Measurements from ENCODE around the gene EGLN3.

The EGLN3 gene

DNA sequence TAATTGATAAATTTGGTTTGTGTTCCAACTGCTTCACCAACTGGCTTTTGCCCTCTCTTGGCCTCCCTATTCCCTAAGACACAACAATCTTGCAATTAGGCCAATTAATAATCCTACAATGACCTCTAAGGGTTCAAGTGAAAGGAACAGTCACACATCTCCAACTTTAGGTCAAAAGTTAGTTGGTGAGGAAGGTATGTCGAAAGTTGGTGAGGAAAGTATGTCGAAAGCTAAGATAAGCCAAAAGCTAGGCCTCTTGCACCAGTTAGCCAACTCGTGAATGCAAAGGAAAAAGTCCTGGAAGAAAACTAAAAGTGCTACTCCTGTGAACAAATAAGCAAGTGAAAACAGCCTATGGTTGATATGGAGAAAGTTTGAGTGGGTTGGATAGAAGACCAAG is 32.6 kb downstream of the EGLN3 start:
- Histone ChIP-seq H3K36me3 (ENCODE audit: control insufficient read depth in 5 of 5, insufficient read depth in 5 of 5, low read length in 5 of 5) (no peaks in the 10 kb centered on the region), H3K4me1 (ENCODE audit: control insufficient read depth in 5 of 5, insufficient read depth in 5 of 5, low read length in 5 of 5) (peaks cover 2 to 16% (median 10%) of the 10 kb centered on the region in 5 donors), H3K9me3 (ENCODE audit: control insufficient read depth in 5 of 5, low read length in 5 of 5) (no peaks in the 10 kb centered on the region), H3K9ac (ENCODE audit: low read length in 5 of 5) (no peak overlapping the region), H3K4me3 (ENCODE audit: low read depth in 1 of 5, low read length in 5 of 5) (no peak overlapping the region), H3K27ac (ENCODE audit: low read depth, low read length) (no peak overlapping the region), H3K27me3 (ENCODE audit: control insufficient read depth in 5 of 5, insufficient read depth in 4 of 5, low read length in 5 of 5) (no peaks in the 10 kb centered on the region)

DNA sequence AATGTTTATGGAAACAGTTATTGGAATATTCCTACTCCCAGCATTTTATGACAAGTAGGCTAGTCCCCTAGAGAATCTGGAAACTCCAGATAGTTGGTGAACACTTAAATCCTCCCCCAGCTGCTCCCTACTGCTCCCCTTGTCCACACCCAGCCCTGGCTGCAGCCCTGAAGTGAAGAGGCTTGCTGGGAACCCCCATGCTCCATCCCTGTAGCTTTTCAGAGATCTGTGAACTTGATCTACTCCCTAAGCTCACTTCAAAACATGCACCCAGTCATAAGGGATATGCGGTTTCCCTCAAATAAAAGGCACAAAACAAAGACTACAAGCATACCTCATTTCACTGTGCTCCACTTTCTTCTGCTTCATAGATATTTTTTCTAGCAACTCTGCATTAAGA is 33.2 kb downstream of the EGLN3 start:
- no peaks in the 10 kb centered on the region for H3K27me3 ChIP-seq (ENCODE audit: control insufficient read depth in 5 of 5, insufficient read depth in 4 of 5, low read length in 5 of 5)
- no peak overlapping the region for H3K4me3 ChIP-seq (ENCODE audit: low read depth in 1 of 5, low read length in 5 of 5)
- H3K27ac ChIP-seq (ENCODE audit: low read depth, low read length): no peak overlapping the region
- H3K9me3 ChIP-seq (ENCODE audit: control insufficient read depth in 5 of 5, low read length in 5 of 5): no peaks in the 10 kb centered on the region
- no peaks in the 10 kb centered on the region for H3K36me3 ChIP-seq (ENCODE audit: control insufficient read depth in 5 of 5, insufficient read depth in 5 of 5, low read length in 5 of 5)
- H3K9ac ChIP-seq (ENCODE audit: low read length in 5 of 5): no peak overlapping the region
- H3K4me1 ChIP-seq (ENCODE audit: control insufficient read depth in 5 of 5, insufficient read depth in 5 of 5, low read length in 5 of 5): peaks cover 2 to 16% (median 10%) of the 10 kb centered on the region in 5 donors

DNA sequence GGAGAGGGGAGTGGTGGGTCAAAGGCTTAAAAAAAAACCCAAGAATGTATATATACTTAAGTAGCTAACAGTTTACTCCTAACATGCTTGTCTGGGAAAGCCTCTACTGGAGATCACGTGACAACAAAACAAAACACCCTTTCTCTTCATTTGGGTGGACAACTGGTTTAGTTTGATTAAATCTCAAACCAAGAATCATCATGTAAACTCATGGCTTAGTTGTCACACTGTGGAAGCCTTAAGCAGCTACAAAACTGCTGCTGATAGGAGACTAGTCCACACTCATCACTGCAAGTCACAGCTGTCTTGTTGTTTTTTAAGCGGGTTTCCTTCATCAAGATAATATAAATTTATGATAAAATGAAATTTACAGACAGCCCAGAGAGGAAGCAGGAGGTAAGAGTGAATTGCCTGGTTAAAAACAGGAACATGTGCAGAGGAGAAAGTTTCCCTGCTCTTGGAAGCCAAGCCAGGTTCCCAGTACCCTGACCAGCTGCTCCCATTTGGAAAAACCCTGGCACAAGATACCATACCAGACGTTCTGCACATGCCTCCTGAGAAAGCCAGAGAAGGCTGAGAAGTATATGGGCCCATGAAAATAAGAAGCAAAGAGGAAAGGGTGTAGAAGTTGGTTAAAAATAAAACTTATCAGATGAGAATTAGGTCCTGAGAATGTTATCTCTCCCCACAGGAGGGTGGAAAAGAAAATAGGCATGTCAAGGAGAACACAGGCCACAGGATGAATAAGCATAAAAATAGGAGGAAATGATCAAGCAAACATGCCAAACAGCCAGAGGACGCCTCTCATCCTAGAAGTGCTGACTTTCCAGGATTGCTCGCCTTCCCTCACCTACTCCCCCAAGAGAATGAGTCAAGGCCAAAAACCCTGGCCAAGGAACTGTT is 34.0 kb downstream of the EGLN3 start:
- Histone ChIP-seq H3K36me3 (ENCODE audit: control insufficient read depth in 5 of 5, insufficient read depth in 5 of 5, low read length in 5 of 5) (no peaks in the 10 kb centered on the region), H3K9ac (ENCODE audit: low read length in 5 of 5) (no peak overlapping the region), H3K27me3 (ENCODE audit: control insufficient read depth in 5 of 5, insufficient read depth in 4 of 5, low read length in 5 of 5) (no peaks in the 10 kb centered on the region), H3K9me3 (ENCODE audit: control insufficient read depth in 5 of 5, low read length in 5 of 5) (no peaks in the 10 kb centered on the region), H3K4me1 (ENCODE audit: control insufficient read depth in 5 of 5, insufficient read depth in 5 of 5, low read length in 5 of 5) (peaks cover 2 to 16% (median 10%) of the 10 kb centered on the region in 5 donors), H3K4me3 (ENCODE audit: low read depth in 1 of 5, low read length in 5 of 5) (no peak overlapping the region), H3K27ac (ENCODE audit: low read depth, low read length) (no peak overlapping the region)

DNA sequence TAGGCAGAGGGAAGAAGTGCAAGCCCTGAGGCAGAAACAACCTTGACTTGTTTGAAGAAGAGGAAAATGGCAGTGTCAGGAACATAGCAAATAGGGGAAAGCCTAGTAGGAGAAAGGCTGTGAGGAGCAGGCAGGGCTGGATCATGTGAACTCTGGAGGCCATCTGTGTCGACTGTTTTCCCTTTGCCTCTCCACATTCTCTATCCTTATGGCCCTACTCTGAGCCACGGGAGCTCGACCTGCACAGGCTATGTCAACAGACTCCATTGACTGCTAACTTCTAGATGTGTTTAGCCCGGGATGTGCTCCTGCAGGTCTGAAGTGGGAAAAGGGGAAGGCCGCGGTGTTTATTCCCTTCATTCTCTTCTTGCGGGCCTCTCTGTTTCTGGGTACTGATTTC is 35.2 kb downstream of the EGLN3 start:
- H3K27ac ChIP-seq (ENCODE audit: low read depth, low read length): no peak overlapping the region
- H3K9me3 ChIP-seq (ENCODE audit: control insufficient read depth in 5 of 5, low read length in 5 of 5): no peaks in the 10 kb centered on the region
- no peaks in the 10 kb centered on the region for H3K36me3 ChIP-seq (ENCODE audit: control insufficient read depth in 5 of 5, insufficient read depth in 5 of 5, low read length in 5 of 5)
- peaks cover 2 to 16% (median 10%) of the 10 kb centered on the region in 5 donors for H3K4me1 ChIP-seq (ENCODE audit: control insufficient read depth in 5 of 5, insufficient read depth in 5 of 5, low read length in 5 of 5)
- no peaks in the 10 kb centered on the region for H3K27me3 ChIP-seq (ENCODE audit: control insufficient read depth in 5 of 5, insufficient read depth in 4 of 5, low read length in 5 of 5)
- no peak overlapping the region for H3K9ac ChIP-seq (ENCODE audit: low read length in 5 of 5)
- H3K4me3 ChIP-seq (ENCODE audit: low read depth in 1 of 5, low read length in 5 of 5): no peak overlapping the region

DNA sequence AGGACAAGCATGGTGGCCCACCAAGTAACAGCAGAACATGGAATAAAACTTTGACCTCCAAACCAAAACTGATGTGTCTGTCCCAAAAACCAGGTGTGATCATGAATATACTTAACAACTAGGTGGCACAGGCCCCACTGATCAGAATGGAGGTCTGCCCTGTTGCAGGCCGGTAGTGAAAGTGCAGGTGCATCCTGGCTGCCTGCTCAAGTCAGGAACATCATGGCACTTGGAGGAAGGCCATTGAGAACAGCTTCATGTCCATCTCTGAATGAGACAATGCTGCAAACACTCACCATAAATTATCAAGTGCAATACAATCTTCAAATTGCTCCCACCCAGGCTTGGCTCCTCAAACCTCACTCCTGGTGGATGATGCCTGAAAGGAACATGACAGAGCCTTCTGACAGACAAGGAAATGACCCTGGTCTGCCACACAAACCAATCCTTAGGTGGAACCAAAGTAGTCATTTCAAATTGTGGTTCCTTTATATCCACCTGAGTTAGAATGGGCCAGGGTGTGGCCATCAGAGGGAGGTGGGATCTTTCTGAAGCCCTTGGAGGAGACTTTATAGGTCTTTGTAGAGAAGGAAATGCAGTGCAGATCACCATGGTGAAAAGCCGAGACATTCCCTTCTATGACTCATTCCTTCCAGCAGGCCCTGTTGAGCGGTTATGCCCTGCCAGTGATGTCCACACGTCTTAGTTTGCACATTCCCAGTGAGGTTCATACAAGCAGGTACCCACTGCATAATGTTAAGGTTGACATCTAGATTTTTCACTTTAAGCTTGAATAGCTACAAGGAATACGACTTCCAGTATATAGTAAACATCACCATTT is 36.0 kb downstream of the EGLN3 start:
- Histone ChIP-seq H3K27ac (ENCODE audit: low read depth, low read length) (no peak overlapping the region), H3K9me3 (ENCODE audit: control insufficient read depth in 5 of 5, low read length in 5 of 5) (no peaks in the 10 kb centered on the region), H3K9ac (ENCODE audit: low read length in 5 of 5) (no peak overlapping the region), H3K4me3 (ENCODE audit: low read depth in 1 of 5, low read length in 5 of 5) (no peak overlapping the region), H3K4me1 (ENCODE audit: control insufficient read depth in 5 of 5, insufficient read depth in 5 of 5, low read length in 5 of 5) (peaks cover 2 to 16% (median 10%) of the 10 kb centered on the region in 5 donors), H3K27me3 (ENCODE audit: control insufficient read depth in 5 of 5, insufficient read depth in 4 of 5, low read length in 5 of 5) (peaks cover 0 to 2% (median 0%) of the 10 kb centered on the region in 5 donors), H3K36me3 (ENCODE audit: control insufficient read depth in 5 of 5, insufficient read depth in 5 of 5, low read length in 5 of 5) (no peaks in the 10 kb centered on the region)

DNA sequence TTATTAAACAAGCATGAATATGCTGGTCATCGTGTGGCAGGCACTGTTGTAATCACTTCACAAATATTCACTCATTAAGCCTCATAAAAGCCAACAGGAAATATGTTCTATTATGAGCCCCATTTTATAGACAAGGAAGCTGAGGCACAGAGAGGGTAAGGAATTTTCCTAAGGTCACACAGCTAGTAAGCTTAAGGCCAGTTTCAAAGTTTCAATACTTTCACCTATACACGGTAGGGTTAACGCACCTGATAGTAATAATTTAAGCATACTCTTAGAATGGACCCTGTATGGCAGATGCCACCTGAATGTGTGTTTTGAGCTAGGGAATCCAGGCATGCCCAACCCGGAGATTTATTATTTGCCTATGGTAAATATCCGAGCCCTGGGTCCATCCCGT is 39.8 kb downstream of the EGLN3 start:
- peaks cover 0 to 3% (median 0%) of the 10 kb centered on the region in 5 donors for H3K27me3 ChIP-seq (ENCODE audit: control insufficient read depth in 5 of 5, insufficient read depth in 4 of 5, low read length in 5 of 5)
- peaks cover 0 to 5% (median 0%) of the 10 kb centered on the region in 5 donors for H3K4me1 ChIP-seq (ENCODE audit: control insufficient read depth in 5 of 5, insufficient read depth in 5 of 5, low read length in 5 of 5)
- no peak overlapping the region for H3K4me3 ChIP-seq (ENCODE audit: low read depth in 1 of 5, low read length in 5 of 5)
- no peaks in the 10 kb centered on the region for H3K36me3 ChIP-seq (ENCODE audit: control insufficient read depth in 5 of 5, insufficient read depth in 5 of 5, low read length in 5 of 5)
- peaks cover 0 to 3% (median 0%) of the 10 kb centered on the region in 5 donors for H3K9me3 ChIP-seq (ENCODE audit: control insufficient read depth in 5 of 5, low read length in 5 of 5)
- H3K27ac ChIP-seq (ENCODE audit: low read depth, low read length): no peak overlapping the region
- no peak overlapping the region for H3K9ac ChIP-seq (ENCODE audit: low read length in 5 of 5)

DNA sequence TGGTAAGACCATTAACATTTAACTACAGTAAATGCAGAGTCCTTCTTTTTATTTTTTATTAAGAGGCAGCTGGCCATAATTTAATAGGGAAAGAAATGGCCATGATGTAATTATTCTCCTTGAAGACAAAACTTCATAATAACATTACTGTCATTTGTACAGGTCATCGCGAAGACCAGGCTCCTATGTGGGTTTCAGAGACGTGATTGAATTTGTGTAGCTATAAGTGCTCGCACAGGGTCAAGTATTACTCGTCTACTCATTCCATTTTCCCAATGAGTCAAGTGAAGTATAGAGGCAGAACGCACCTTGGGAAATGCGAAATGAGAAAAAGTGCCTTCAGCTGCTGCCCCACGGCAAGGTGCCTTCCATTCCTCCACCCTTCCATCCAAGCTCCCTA is 40.4 kb downstream of the EGLN3 start:
- H3K9me3 ChIP-seq (ENCODE audit: control insufficient read depth in 5 of 5, low read length in 5 of 5): peaks cover 0 to 3% (median 0%) of the 10 kb centered on the region in 5 donors
- H3K27ac ChIP-seq (ENCODE audit: low read depth, low read length): no peak overlapping the region
- H3K4me3 ChIP-seq (ENCODE audit: low read depth in 1 of 5, low read length in 5 of 5): no peak overlapping the region
- H3K9ac ChIP-seq (ENCODE audit: low read length in 5 of 5): no peak overlapping the region
- H3K36me3 ChIP-seq (ENCODE audit: control insufficient read depth in 5 of 5, insufficient read depth in 5 of 5, low read length in 5 of 5): no peaks in the 10 kb centered on the region
- H3K27me3 ChIP-seq (ENCODE audit: control insufficient read depth in 5 of 5, insufficient read depth in 4 of 5, low read length in 5 of 5): peaks cover 0 to 3% (median 0%) of the 10 kb centered on the region in 5 donors
- peaks cover 0 to 5% (median 0%) of the 10 kb centered on the region in 5 donors for H3K4me1 ChIP-seq (ENCODE audit: control insufficient read depth in 5 of 5, insufficient read depth in 5 of 5, low read length in 5 of 5)

DNA sequence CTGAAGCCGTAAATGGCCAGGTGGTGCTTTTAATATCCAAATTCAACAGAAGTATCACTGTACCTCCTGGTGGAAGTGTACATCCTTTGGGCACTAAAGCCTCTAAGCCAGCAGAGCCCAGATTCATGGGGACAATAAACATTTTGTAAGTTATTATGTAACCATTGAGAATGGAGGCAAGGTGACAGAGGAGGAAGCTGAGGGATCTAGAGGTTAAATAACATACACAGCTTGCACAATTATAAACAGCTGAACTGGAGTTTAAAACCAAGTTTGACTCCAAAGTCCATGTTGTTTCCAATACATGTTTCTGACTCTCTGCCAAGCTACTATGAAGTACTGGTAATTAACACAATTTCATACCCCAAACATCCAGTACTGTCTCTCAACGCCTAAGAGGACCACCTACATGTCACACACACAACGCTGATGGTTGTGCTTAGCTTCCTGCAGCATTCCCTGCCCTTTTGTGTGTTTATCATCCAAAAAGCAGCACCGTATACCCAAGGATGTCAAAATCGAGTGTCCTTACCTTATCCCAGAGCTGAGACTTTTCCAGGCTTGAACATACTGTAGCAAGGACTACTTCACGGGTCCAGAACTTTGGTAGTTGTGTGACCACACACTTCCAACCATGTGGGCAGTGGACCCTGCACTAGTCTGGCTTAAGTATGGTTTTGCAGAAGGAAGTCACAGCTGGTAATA is 41.3 kb downstream of the EGLN3 start:
- Histone ChIP-seq H3K27ac (ENCODE audit: low read depth, low read length) (no peak overlapping the region), H3K4me3 (ENCODE audit: low read depth in 1 of 5, low read length in 5 of 5) (no peak overlapping the region), H3K27me3 (ENCODE audit: control insufficient read depth in 5 of 5, insufficient read depth in 4 of 5, low read length in 5 of 5) (peaks cover 0 to 3% (median 0%) of the 10 kb centered on the region in 5 donors), H3K9me3 (ENCODE audit: control insufficient read depth in 5 of 5, low read length in 5 of 5) (peaks cover 0 to 3% (median 0%) of the 10 kb centered on the region in 5 donors), H3K36me3 (ENCODE audit: control insufficient read depth in 5 of 5, insufficient read depth in 5 of 5, low read length in 5 of 5) (no peaks in the 10 kb centered on the region), H3K4me1 (ENCODE audit: control insufficient read depth in 5 of 5, insufficient read depth in 5 of 5, low read length in 5 of 5) (peaks cover 0 to under 1% (median 0%) of the 10 kb centered on the region in 5 donors), H3K9ac (ENCODE audit: low read length in 5 of 5) (no peak overlapping the region)

DNA sequence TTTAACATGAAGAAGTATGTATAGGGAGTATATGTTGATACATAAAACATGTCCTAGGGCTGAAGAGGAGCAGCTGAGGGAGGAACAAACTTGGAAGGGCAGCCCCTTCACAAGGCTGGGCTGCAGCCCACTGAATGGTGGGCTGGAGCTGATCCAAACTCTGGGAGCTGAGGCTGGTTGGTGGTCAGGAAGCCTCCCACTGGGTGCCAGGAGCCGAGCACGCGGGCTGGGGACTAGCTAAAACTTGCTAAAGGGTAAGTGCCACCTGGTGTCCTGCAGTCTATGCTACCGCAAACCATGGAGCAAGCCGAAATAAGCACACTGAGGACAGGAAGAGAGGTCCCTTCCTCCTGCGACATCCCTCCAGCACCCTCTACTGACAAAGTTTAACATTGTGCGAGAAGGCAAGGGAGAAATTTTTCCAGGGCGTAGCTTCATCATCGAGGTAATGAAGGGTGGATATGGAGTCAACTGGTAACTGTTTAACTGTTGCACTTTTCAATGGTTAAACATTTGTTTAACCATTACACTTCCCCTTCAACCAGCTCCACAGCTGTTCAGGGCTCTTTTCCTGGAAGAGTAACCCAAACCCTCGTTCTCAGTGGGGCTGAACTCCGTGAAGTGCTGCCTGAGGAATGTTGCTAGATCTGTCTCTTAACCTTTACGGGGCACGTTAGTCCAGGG is 42.2 kb downstream of the EGLN3 start:
- peaks cover 0 to 3% (median 0%) of the 10 kb centered on the region in 5 donors for H3K9me3 ChIP-seq (ENCODE audit: control insufficient read depth in 5 of 5, low read length in 5 of 5)
- H3K27ac ChIP-seq (ENCODE audit: low read depth, low read length): no peak overlapping the region
- no peaks in the 10 kb centered on the region for H3K4me1 ChIP-seq (ENCODE audit: control insufficient read depth in 5 of 5, insufficient read depth in 5 of 5, low read length in 5 of 5)
- no peak overlapping the region for H3K9ac ChIP-seq (ENCODE audit: low read length in 5 of 5)
- H3K36me3 ChIP-seq (ENCODE audit: control insufficient read depth in 5 of 5, insufficient read depth in 5 of 5, low read length in 5 of 5): no peaks in the 10 kb centered on the region
- peaks cover 0 to 3% (median 0%) of the 10 kb centered on the region in 5 donors for H3K27me3 ChIP-seq (ENCODE audit: control insufficient read depth in 5 of 5, insufficient read depth in 4 of 5, low read length in 5 of 5)
- no peak overlapping the region for H3K4me3 ChIP-seq (ENCODE audit: low read depth in 1 of 5, low read length in 5 of 5)
